ENCODE data around the gene NEUROD2. TPM values are rescaled to one million over a fixed set of nuclear protein-coding genes. Genes with fewer than 3 reads are reported as not detected.

NEUROD2 gene
- total and polyA plus RNA-seq, 8 donors: 0.03 to 0.31 (median 0.25) TPM; not detected in 5

DNA sequence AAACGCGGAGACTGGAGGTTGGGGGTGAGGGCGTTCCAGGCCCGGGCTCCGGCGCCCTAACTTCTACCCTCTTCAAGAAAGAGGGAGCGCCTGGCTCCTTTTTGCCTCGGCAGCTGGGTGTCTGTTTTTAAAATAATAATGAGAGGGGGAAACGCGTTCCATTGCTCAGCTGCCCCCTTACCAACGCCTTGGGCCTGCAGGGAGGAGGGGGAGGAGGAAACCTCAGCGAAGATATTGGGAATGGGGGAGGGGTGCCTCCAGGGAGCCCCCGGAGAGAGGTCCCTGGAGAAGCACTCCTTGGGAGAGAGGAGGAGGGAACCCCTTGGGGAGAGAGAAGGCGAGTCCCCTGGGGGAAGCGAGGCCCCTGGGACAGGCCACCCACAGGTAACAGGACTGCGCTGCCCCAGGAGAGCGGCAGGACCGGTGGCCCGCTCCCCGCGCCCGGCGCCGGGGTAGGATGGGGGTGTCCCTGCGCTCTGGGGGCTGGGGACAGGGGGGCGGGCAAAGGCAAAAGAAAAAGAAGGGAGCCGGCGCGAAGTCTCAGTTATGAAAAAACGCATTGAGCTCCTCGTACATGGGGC, 2.7 kb downstream of the NEUROD2 start:
- intact Hi-C loops (cut with DNase I; ENCODE audit: low total_unique reads): no loop called here
- Histone ChIP-seq H3K4me3 (peak overlapping the region in 2 of 4 donors; percentile 22 to 45), H3K27ac (no peak overlapping the region), H3K9me3 (no peaks in the 10 kb centered on the region), H3K36me3 (no peaks in the 10 kb centered on the region), H3K27me3 (peaks cover 32 to 100% (median 93%) of the 10 kb centered on the region in 3 donors), H3K4me1 (peaks cover 27 to 51% (median 42%) of the 10 kb centered on the region in 4 donors)
- DNase-seq: no peak
- TF ChIP-seq POLR2AphosphoS5 (IDR thresholded peaks at IDR 0.05) (no peak), POLR2A (IDR thresholded peaks at IDR 0.05) (no peak), EP300 (IDR thresholded peaks at IDR 0.05) (no peak)
- TF ChIP-seq, protein P1, sequence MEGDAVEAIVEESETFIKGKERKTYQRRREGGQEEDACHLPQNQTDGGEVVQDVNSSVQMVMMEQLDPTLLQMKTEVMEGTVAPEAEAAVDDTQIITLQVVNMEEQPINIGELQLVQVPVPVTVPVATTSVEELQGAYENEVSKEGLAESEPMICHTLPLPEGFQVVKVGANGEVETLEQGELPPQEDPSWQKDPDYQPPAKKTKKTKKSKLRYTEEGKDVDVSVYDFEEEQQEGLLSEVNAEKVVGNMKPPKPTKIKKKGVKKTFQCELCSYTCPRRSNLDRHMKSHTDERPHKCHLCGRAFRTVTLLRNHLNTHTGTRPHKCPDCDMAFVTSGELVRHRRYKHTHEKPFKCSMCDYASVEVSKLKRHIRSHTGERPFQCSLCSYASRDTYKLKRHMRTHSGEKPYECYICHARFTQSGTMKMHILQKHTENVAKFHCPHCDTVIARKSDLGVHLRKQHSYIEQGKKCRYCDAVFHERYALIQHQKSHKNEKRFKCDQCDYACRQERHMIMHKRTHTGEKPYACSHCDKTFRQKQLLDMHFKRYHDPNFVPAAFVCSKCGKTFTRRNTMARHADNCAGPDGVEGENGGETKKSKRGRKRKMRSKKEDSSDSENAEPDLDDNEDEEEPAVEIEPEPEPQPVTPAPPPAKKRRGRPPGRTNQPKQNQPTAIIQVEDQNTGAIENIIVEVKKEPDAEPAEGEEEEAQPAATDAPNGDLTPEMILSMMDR (IDR thresholded peaks at IDR 0.05): no peak
- WGBS, 5 donors: 5 to 10% (median 8%) methylated on average over 27 to 31 of the region's 31 CpGs

- no peak for DNase-seq
- Histone ChIP-seq H3K36me3 (no peaks in the 10 kb centered on the region), H3K27ac (no peak overlapping the region), H3K27me3 (peaks cover 42 to 100% (median 99%) of the 10 kb centered on the region in 3 donors), H3K4me1 (peaks cover 39 to 66% (median 56%) of the 10 kb centered on the region in 4 donors), H3K4me3 (no peak overlapping the region), H3K9me3 (no peaks in the 10 kb centered on the region)
- intact Hi-C loops (cut with DNase I; ENCODE audit: low total_unique reads): no loop called here
- WGBS, 5 donors: 4 to 12% (median 7%) methylated on average over 14 of the region's 14 CpGs
- no peak for TF ChIP-seq POLR2AphosphoS5 (IDR thresholded peaks at IDR 0.05)
- TF ChIP-seq, protein P1 (IDR thresholded peaks at IDR 0.05): no peak
- no peak for TF ChIP-seq EP300 (IDR thresholded peaks at IDR 0.05)
- TF ChIP-seq POLR2A (IDR thresholded peaks at IDR 0.05): no peak
Measured at GRCh38 chr17:39603304-39604016, 4.3 kb downstream of the NEUROD2 start.

DNA sequence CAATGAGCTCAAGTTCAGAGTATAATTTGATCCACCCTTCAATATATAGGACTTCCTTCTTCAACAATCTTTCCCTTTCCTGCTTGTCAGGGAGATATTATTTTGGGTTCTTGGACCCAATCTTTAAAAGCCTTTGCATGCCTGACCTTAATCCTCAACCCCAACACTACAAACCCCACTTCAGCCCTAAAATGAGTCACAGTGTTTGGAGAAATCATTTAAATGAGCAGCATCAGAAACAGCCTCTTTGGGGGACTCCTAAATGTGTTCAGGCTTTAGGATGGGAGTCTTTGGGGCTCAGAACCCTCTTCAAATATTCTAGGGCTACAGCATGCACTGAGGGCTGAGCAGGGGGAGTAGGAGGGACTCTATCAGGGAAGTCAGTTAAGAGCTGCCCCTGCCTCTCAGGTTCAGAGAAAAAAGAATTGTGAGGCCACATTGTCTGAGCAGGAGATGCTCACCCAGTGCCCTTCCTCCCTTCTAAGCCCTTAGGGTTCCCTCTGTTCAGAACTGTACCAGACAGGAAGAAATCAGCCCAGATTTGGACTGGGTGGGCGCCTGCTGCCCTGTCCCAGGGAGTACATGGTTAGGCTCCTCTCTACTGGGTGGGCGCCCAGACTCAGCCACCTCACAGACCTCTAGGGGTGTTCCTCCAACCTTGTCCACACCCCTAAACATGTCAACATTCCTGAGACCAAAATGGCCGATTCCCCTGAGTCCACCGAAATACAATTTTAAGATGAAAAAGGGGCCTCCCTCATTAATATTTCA, 5.0 kb downstream of the NEUROD2 start:
- Histone ChIP-seq H3K36me3 (no peaks in the 10 kb centered on the region), H3K27me3 (peaks cover 50 to 100% (median 99%) of the 10 kb centered on the region in 3 donors), H3K4me1 (peaks cover 39 to 66% (median 58%) of the 10 kb centered on the region in 4 donors), H3K27ac (no peak overlapping the region), H3K4me3 (no peak overlapping the region), H3K9me3 (no peaks in the 10 kb centered on the region)
- TF ChIP-seq POLR2AphosphoS5 (IDR thresholded peaks at IDR 0.05) (no peak), EP300 (IDR thresholded peaks at IDR 0.05) (no peak), POLR2A (IDR thresholded peaks at IDR 0.05) (no peak)
- TF ChIP-seq, protein P1 (IDR thresholded peaks at IDR 0.05): no peak
- no peak for DNase-seq
- 24 to 37% (median 35%) methylated on average over 3 to 4 of the region's 4 CpGs for WGBS, 5 donors
- intact Hi-C loops (cut with DNase I; ENCODE audit: low total_unique reads): no loop called here

DNA sequence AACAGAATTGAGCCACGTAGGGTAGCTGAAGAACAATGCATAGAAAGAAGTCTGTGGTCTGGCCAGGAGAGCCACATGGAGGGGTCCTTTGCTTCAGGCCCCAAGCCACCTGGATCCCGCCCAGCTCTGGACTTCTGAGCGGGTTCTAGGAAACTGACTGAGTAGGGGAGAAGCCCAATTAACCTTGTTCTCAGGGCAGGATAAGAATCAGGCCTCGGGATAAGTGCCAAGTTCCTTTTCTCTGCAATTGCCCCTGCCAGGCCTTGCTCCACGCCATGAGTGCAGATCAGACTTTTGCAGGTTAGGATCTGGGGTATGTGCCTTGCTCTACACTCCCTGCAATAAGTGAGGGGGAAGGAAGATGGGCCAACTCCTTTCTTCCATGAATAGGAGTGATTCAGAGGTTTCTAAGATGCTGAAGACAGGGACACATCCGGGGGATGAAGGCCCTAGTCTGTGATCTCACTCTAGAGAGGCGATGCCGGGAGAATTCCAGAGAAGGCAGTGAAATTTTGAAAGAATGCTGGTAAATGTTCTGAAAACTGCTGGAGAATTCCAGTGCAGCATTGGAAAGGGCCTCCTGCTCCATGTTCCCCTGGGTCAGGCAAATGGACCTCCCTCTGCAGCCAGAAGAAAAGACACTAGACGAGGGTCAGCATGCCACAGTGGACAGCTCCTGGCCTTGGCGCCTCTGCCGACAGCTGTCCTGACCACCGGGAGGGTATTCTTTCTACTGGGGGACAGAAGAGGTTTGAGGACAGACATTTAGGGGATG, 5.8 kb downstream of the NEUROD2 start:
- TF ChIP-seq POLR2AphosphoS5 (IDR thresholded peaks at IDR 0.05) (no peak), POLR2A (IDR thresholded peaks at IDR 0.05) (no peak), EP300 (IDR thresholded peaks at IDR 0.05) (no peak)
- TF ChIP-seq, protein P1 (IDR thresholded peaks at IDR 0.05): no peak
- intact Hi-C loops (cut with DNase I; ENCODE audit: low total_unique reads): no loop called here
- 29 to 37% (median 31%) methylated on average over 12 of the region's 12 CpGs for WGBS, 5 donors

More for the DNA sequence above, 5.8 kb downstream of the NEUROD2 start:
- Histone ChIP-seq H3K9me3 (no peaks in the 10 kb centered on the region), H3K36me3 (no peaks in the 10 kb centered on the region), H3K27me3 (peaks cover 49 to 100% (median 99%) of the 10 kb centered on the region in 3 donors), H3K27ac (no peak overlapping the region), H3K4me3 (no peak overlapping the region), H3K4me1 (peaks cover 34 to 66% (median 52%) of the 10 kb centered on the region in 4 donors)
- no peak for DNase-seq
